ENCODE data around the gene PLEKHG4. TPM values are rescaled to one million over a fixed set of nuclear protein-coding genes. Genes with fewer than 3 reads are reported as not detected.
A peak's percentile ranks its signal among the peaks of the same experiment; 100 is the strongest.

Gene PLEKHG4
- total RNA-seq, 1 experiment from 2014 or later = 38.5 TPM

DNA sequence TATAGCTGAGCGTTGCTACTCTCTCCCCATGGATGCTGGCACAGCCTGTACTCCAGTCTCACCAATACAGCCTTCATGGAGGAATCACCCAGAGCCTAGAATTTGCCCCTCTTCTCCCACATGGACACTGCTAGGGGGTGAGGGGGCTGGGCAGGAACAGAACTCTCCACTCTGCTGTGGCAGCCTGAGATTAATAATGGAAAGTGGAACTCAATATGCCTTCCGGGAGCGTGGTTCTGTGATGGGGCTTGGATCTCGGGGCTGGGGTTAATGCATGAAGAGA, 29.3 kb upstream of the PLEKHG4 start:
- no peaks in the 10 kb centered on the region; a peak in 1 of 4 replicates for H3K36me3 ChIP-seq (ENCODE audit: control insufficient read depth in 1 of 2, insufficient read depth in 2 of 2, low read length in 2 of 2)
- H3K4me3 ChIP-seq (replicated peaks in 1 of 2; ENCODE audit: low read depth in 1 of 2, low read length in 2 of 2) = no peak overlapping the region
- RAD21 ChIA-PET (ENCODE audit: low non-redundant PET in 1 of 2, low total read pairs in 2 of 2, uncharacterized antibody in 2 of 2, unreplicated experiment in 2 of 2) = no interaction called here
- intact Hi-C loops (cut with micrococcal nuclease) = no loop called here
- CTCF ChIA-PET = interaction anchor here (4.4 kb wide), 1 partner anchor 10 kb away, joined by 17 read pairs; no protein-coding TSS in a partner anchor
- no peak overlapping the region for H3K27ac ChIP-seq (ENCODE audit: low read depth, low read length)
- ATAC-seq (no peak), DNase-seq (ENCODE audit: low read depth, low spot score) (no peak)
- peak overlapping the region; percentile 94; the same call in 1 of the 2 replicates for H3K4me2 ChIP-seq (ENCODE audit: low read length)
- TF ChIP-seq, protein P1, sequence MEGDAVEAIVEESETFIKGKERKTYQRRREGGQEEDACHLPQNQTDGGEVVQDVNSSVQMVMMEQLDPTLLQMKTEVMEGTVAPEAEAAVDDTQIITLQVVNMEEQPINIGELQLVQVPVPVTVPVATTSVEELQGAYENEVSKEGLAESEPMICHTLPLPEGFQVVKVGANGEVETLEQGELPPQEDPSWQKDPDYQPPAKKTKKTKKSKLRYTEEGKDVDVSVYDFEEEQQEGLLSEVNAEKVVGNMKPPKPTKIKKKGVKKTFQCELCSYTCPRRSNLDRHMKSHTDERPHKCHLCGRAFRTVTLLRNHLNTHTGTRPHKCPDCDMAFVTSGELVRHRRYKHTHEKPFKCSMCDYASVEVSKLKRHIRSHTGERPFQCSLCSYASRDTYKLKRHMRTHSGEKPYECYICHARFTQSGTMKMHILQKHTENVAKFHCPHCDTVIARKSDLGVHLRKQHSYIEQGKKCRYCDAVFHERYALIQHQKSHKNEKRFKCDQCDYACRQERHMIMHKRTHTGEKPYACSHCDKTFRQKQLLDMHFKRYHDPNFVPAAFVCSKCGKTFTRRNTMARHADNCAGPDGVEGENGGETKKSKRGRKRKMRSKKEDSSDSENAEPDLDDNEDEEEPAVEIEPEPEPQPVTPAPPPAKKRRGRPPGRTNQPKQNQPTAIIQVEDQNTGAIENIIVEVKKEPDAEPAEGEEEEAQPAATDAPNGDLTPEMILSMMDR (IDR thresholded peaks at IDR 0.05 in 2 of 3, conservative IDR thresholded peaks at IDR 0.05 in 1 of 3; ENCODE audit: borderline replicate concordance in 1 of 3, insufficient read depth in 1 of 3, low read depth in 2 of 3, low read length in 2 of 3) = no peak
- H3K9me3 ChIP-seq (ENCODE audit: control insufficient read depth in 1 of 2, insufficient read depth in 1 of 2, low read depth in 1 of 2, low read length in 2 of 2) = no peaks in the 10 kb centered on the region
- no peaks in the 10 kb centered on the region for H3K27me3 ChIP-seq (ENCODE audit: insufficient read depth, low read length)
- BruUV-seq (replicated peaks) = no TSS peak
- H3K79me2 ChIP-seq (ENCODE audit: insufficient read depth, low read length) = peaks cover 11% of the 10 kb centered on the region
- H3K9me2 ChIP-seq (ENCODE audit: insufficient read depth) = no peaks in the 10 kb centered on the region
- no peaks in the 10 kb centered on the region for H4K20me1 ChIP-seq (ENCODE audit: insufficient read depth)
- H3K4me1 ChIP-seq (ENCODE audit: control insufficient read depth in 1 of 2, insufficient read depth in 2 of 2, low read length in 2 of 2) = peaks cover 15 to 39% of the 10 kb centered on the region in 2 experiments
- no peak overlapping the region for H2AFZ ChIP-seq (ENCODE audit: low read depth, low read length, poor library complexity, severe bottlenecking)
- POLR2A ChIA-PET = no interaction called here
- no peak overlapping the region for H3K9ac ChIP-seq (ENCODE audit: low read length)

DNA sequence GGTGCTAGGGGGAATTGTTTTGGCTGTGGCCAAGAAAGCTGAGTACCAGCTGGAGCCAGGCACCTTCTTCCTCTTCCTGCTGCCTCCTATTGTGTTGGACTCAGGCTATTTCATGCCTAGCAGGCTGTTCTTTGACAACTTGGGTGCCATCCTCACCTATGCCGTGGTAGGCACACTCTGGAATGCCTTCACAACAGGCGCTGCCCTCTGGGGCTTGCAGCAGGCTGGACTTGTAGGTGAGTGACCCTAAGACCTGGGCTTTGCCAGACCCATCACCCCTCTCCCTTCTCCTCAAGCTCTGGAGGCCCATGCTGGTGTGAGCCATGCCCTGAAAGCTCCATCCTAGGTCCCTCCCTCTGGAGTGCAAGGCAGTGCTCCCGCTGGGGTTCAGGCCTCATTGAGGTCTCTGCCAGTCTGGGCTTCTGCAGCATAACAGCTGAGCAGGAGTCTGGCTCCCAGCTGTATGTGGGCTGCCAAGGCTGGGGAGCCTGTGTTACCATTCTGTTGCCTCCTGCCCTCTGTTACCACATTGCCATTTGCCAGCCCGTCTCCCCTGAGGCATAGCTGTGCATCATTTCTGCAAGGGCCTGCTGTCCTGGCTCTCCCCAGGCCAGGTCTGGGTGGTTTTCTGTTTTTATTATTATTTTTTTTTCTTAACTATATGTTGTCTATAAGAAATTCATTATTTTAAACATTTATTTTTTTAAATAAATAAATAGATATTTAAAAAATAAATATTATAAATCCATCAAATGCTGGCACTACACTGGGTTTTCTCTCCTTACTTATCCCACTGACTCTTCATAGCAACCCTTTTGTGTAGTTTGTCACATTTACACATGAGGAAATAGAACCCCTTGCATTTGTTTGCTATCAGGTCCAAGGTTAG, 26.5 kb upstream of the PLEKHG4 start:
- Histone ChIP-seq H3K9me2 (ENCODE audit: insufficient read depth) (no peaks in the 10 kb centered on the region), H3K4me3 (replicated peaks in 1 of 2; ENCODE audit: low read depth in 1 of 2, low read length in 2 of 2) (no peak overlapping the region), H3K27ac (ENCODE audit: low read depth, low read length) (no peak overlapping the region), H3K79me2 (ENCODE audit: insufficient read depth, low read length) (no peaks in the 10 kb centered on the region), H3K9ac (ENCODE audit: low read length) (no peak overlapping the region), H3K4me2 (ENCODE audit: low read length) (no peak overlapping the region), H3K9me3 (ENCODE audit: control insufficient read depth in 1 of 2, insufficient read depth in 1 of 2, low read depth in 1 of 2, low read length in 2 of 2) (no peaks in the 10 kb centered on the region), H3K36me3 (ENCODE audit: control insufficient read depth in 1 of 2, insufficient read depth in 2 of 2, low read length in 2 of 2) (no peaks in the 10 kb centered on the region; a peak in 1 of 4 replicates), H2AFZ (ENCODE audit: low read depth, low read length, poor library complexity, severe bottlenecking) (no peak overlapping the region), H3K4me1 (ENCODE audit: control insufficient read depth in 1 of 2, insufficient read depth in 2 of 2, low read length in 2 of 2) (peaks cover 4 to 20% of the 10 kb centered on the region in 2 experiments), H4K20me1 (ENCODE audit: insufficient read depth) (no peaks in the 10 kb centered on the region), H3K27me3 (ENCODE audit: insufficient read depth, low read length) (no peaks in the 10 kb centered on the region)
- POLR2A ChIA-PET = no interaction called here
- CTCF ChIA-PET = no interaction called here
- intact Hi-C loops (cut with micrococcal nuclease) = no loop called here
- RAD21 ChIA-PET (ENCODE audit: low non-redundant PET in 1 of 2, low total read pairs in 2 of 2, uncharacterized antibody in 2 of 2, unreplicated experiment in 2 of 2) = no interaction called here
- BruUV-seq (replicated peaks) = no TSS peak
- DNase-seq (ENCODE audit: low read depth, low spot score) = no peak
- ATAC-seq = no peak
- TF ChIP-seq, protein P2, sequence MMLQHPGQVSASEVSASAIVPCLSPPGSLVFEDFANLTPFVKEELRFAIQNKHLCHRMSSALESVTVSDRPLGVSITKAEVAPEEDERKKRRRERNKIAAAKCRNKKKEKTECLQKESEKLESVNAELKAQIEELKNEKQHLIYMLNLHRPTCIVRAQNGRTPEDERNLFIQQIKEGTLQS (IDR thresholded peaks at IDR 0.05) = no peak
- TF ChIP-seq SP1 (IDR thresholded peaks at IDR 0.05; ENCODE audit: low read depth) (no peak), RAD21 (IDR thresholded peaks at IDR 0.05; ENCODE audit: low read depth) (no peak), CEBPB (IDR thresholded peaks at IDR 0.05; ENCODE audit: low read depth) (no peak), TCF7L2 (IDR thresholded peaks at IDR 0.05; ENCODE audit: borderline replicate concordance, extremely low read depth, insufficient read depth, insufficient read length) (no peak), EZH2 (IDR thresholded peaks at IDR 0.05) (no peak), EGR1 (IDR thresholded peaks at IDR 0.05; ENCODE audit: low read depth) (no peak), JUND (IDR thresholded peaks at IDR 0.05) (no peak), YY1 (IDR thresholded peaks at IDR 0.05; ENCODE audit: extremely low read depth, insufficient replicate concordance, low read depth, low read length) (no peak), SRF (IDR thresholded peaks at IDR 0.05; ENCODE audit: low read depth) (no peak)
- TF ChIP-seq, protein P1 (IDR thresholded peaks at IDR 0.05 in 2 of 3, conservative IDR thresholded peaks at IDR 0.05 in 1 of 3; ENCODE audit: borderline replicate concordance in 1 of 3, insufficient read depth in 1 of 3, low read depth in 2 of 3, low read length in 2 of 3) = no peak
- TF ChIP-seq, protein P3, sequence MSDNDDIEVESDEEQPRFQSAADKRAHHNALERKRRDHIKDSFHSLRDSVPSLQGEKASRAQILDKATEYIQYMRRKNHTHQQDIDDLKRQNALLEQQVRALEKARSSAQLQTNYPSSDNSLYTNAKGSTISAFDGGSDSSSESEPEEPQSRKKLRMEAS (IDR thresholded peaks at IDR 0.05) = no peak

Measured in HCT116 (cell line).